K562 (cell line): ENCODE results near the gene VSTM1. TPM values are rescaled to one million over a fixed set of nuclear protein-coding genes. Genes with fewer than 3 reads are reported as not detected.

Source experiments
- ATAC-seq: fragments of 200-7000 bp; cut with Tn5 transposase; 3 replicates; pipeline ENCODE4 v1.9.1; 2020; ENCODE audit warnings: moderate library complexity
- BruUV-seq: library from RNA; stranded (reverse); fragments of 400-500 nt; replicated peaks from 2 replicates; lab custom pipeline; 2021; lab: Mats Ljungman, UMichigan
- CTCF ChIA-PET: fragments of 300-600 bp; formaldehyde crosslinking; extraction: SDS; loops from one replicate; lab custom pipeline; 2021; ENCODE audit warnings: low intra/inter-chr PET ratio; lab: Yijun Ruan, JAX
- POLR2A ChIA-PET: fragments of 300-600, 350-650 bp; sonication (Branson Sonifier 250); formaldehyde crosslinking; extraction: SDS; loops from one replicate; lab custom pipeline; 2021; ENCODE audit warnings: antibody characterized with exemption, inconsistent platforms; lab: Yijun Ruan, JAX
- DNase-seq, 4 experiments: peaks; one replicate each; pipeline versions ENCODE4 v3.0.0 to v3.0.0-alpha.2; 2011 to 2018; ENCODE audit warnings: low spot score in 3 of 4, mixed read lengths in 3 of 4; ENCODE audit errors: extremely low read depth in 1 of 4
- FAIRE-seq: peaks from 2 replicates; lab custom pipeline; 2011; peaks lifted over from hg19 to GRCh38; lab: Jason Lieb, UNC
- H2AFZ ChIP-seq: 2 replicates; pipeline ENCODE4 v1.6.0; 2011; ENCODE audit warnings: low read depth, low read length, control low read depth, inconsistent platforms
- H3K27ac ChIP-seq: fragments of 200-600 bp; 3 replicates; pipeline ENCODE4 v1.8.0; 2011; ENCODE audit warnings: low read depth, mild to moderate bottlenecking, control low read depth, inconsistent platforms, low read length, moderate library complexity, mixed read lengths; ENCODE audit errors: extremely low read depth
- H3K27me3 ChIP-seq, 2 experiments: fragments of 300-600 bp in 1 of 2; 2 replicates in 1 of 2; 3 replicates in 1 of 2; pipeline versions ENCODE4 v1.6.0 to v1.8.0; 2011; ENCODE audit warnings: inconsistent platforms in 2 of 2, low read length in 2 of 2, mild to moderate bottlenecking in 1 of 2, mixed read lengths in 1 of 2, moderate library complexity in 1 of 2; ENCODE audit not compliant: control insufficient read depth in 2 of 2, insufficient read depth in 2 of 2
- H3K36me3 ChIP-seq: fragments of 300-600 bp; 3 replicates; pipeline ENCODE4 v1.8.0; 2011; ENCODE audit warnings: mild to moderate bottlenecking, low read length, inconsistent platforms; ENCODE audit not compliant: control insufficient read depth, insufficient read depth
- H3K4me1 ChIP-seq, 2 experiments: fragments of 200-600 bp in 1 of 2; replicated peaks in 1 of 2; 2 replicates in 1 of 2; 3 replicates in 1 of 2; pipeline versions ENCODE4 v1.5.1 to v1.8.0; 2011; ENCODE audit warnings: inconsistent platforms in 2 of 2, low read length in 2 of 2, mild to moderate bottlenecking in 1 of 2, mixed read lengths in 1 of 2, moderate library complexity in 1 of 2; ENCODE audit not compliant: control insufficient read depth in 2 of 2, insufficient read depth in 2 of 2
- H3K4me2 ChIP-seq: 2 replicates; pipeline ENCODE4 v1.6.1; 2011; ENCODE audit warnings: low read length, control low read depth, inconsistent platforms, mixed read lengths; ENCODE audit not compliant: insufficient read depth
- H3K4me3 ChIP-seq: fragments of 200-600 bp; sonication (generic), shearing (Covaris generic); 2 replicates; pipeline ENCODE4 v1.5.1; 2016; ENCODE audit warnings: control low read depth, inconsistent platforms
- H3K79me2 ChIP-seq: fragments of 200-600 bp; 3 replicates; pipeline ENCODE4 v1.8.0; 2011; ENCODE audit warnings: low read length, inconsistent platforms; ENCODE audit not compliant: control insufficient read depth, insufficient read depth
- H3K9ac ChIP-seq, 2 experiments: 2 replicates each; pipeline versions ENCODE4 v1.6.0 to v1.6.1; 2011; ENCODE audit warnings: low read depth in 2 of 2, low read length in 2 of 2, control low read depth in 1 of 2, inconsistent platforms in 1 of 2, mild to moderate bottlenecking in 1 of 2, mixed read lengths in 1 of 2; ENCODE audit not compliant: insufficient read depth in 1 of 2
- H3K9me1 ChIP-seq: one replicate; pipeline ENCODE4 v1.6.0; 2011; ENCODE audit warnings: inconsistent platforms, mild to moderate bottlenecking, low read length, moderate library complexity; ENCODE audit not compliant: control insufficient read depth, insufficient read depth
- H3K9me3 ChIP-seq: replicated peaks from 2 replicates; pipeline ENCODE4 v1.5.1; 2011; ENCODE audit warnings: low read depth, low read length, inconsistent platforms; ENCODE audit not compliant: control insufficient read depth, insufficient read depth
- H4K20me1 ChIP-seq: replicated peaks from 2 replicates; pipeline ENCODE4 v1.6.1; 2011; ENCODE audit warnings: low read length, inconsistent platforms, mixed read lengths; ENCODE audit not compliant: control insufficient read depth, insufficient read depth
- EZH2 ChIP-seq: IDR thresholded peaks from 2 replicates; pipeline ENCODE4 v1.6.1; 2012; ENCODE audit warnings: low read depth, mild to moderate bottlenecking, inconsistent platforms, low read length, borderline replicate concordance
- GTF2F1 ChIP-seq: IDR thresholded peaks from 2 replicates; pipeline ENCODE4 v1.6.1; 2011; ENCODE audit warnings: low read depth, low read length, improper control_type of control experiment
- ID3 ChIP-seq, 2 experiments: fragments of 250-450 bp in 1 of 2; fragments of 450-650 bp in 1 of 2; sonication (Bioruptor Pico) in 1 of 2; IDR thresholded peaks; 2 replicates each; pipeline versions ENCODE4 v1.6.1 to v1.8.0; 2016 to 2021; ENCODE audit warnings: mild to moderate bottlenecking in 2 of 2, moderate library complexity in 2 of 2, missing compliant biosample characterization in 1 of 2, missing genetic modification characterization in 1 of 2
- IRF1 ChIP-seq: sonication (generic); formaldehyde crosslinking; IDR thresholded peaks from 2 replicates; pipeline ENCODE4 v1.8.0; 2022; ENCODE audit warnings: missing genetic modification reagents, mild to moderate bottlenecking, borderline replicate concordance
- PML ChIP-seq: IDR thresholded peaks from 2 replicates; pipeline ENCODE4 v1.6.1; 2012; ENCODE audit warnings: low read length, inconsistent platforms
- RBBP5 ChIP-seq: fragments of 200-600 bp; sonication (generic); IDR thresholded peaks from 2 replicates; pipeline ENCODE4 v1.6.1; 2012; ENCODE audit warnings: borderline replicate concordance, mild to moderate bottlenecking, low read length, control low read depth, inconsistent platforms; ENCODE audit not compliant: insufficient read depth, poor library complexity, severe bottlenecking
- SLC30A9 ChIP-seq: fragments of 250-450 bp; sonication (Bioruptor Pico); IDR thresholded peaks from 2 replicates; pipeline ENCODE4 v1.8.0; 2022; ENCODE audit warnings: mild to moderate bottlenecking, moderate library complexity
- ZNF75A ChIP-seq: fragments of 450-650 bp; formaldehyde crosslinking; IDR thresholded peaks from 2 replicates; pipeline ENCODE4 v1.4.0; 2020; ENCODE audit warnings: mild to moderate bottlenecking
- ZSCAN32 ChIP-seq: fragments of 450-650 bp; formaldehyde crosslinking; IDR thresholded peaks from 2 replicates; pipeline ENCODE4 v1.4.0; 2020; ENCODE audit warnings: mild to moderate bottlenecking, moderate library complexity
- WGBS: fragments of 100-300 bp; shearing (Covaris generic); methylation state at CpG from one replicate; pipeline ENCODE4 v1.1.6; 2016; ENCODE audit warnings: low coverage, mixed read lengths; ENCODE audit not compliant: insufficient coverage; ENCODE audit errors: missing lambda C conversion rate; 5-methylcytosine and 5-hydroxymethylcytosine counted together
- in situ Hi-C: fragments of 300-500 bp; cut with MboI; formaldehyde crosslinking; loops from 4 replicates; pipeline ENCODE4 v1.15.0; 2018; ENCODE audit warnings: inconsistent platforms, mixed read lengths
- intact Hi-C: fragments of 100-400 bp; cut with micrococcal nuclease; formaldehyde crosslinking; loops from 2 replicates; pipeline ENCODE4 v1.14.2; 2022
- polyA plus RNA-seq, 8 experiments: library from polyadenylated mRNA; depleted of rRNA in 4 of 8; stranded (reverse) in 5 of 8; unstranded in 3 of 8; fragments of >200 nt; fragmentation: Nextera tagmentation in 2 of 8; fragmentation: Illumina TruSeq in 1 of 8; extraction: Ambion mirVana in 2 of 8; extraction: Trizol in 1 of 8; gene quantifications; 2 replicates each; pipeline versions ENCODE4 v1.2.1 to v1.2.3, GENCODE V29; 2011 to 2014; ENCODE audit warnings: inconsistent platforms in 1 of 8, missing spikeins in 1 of 8
- total RNA-seq, 7 experiments: library from RNA; depleted of rRNA in 6 of 7; stranded (reverse); fragments of >200 nt in 6 of 7; fragmentation: Illumina TruSeq in 2 of 7; extraction: Trizol in 2 of 7; gene quantifications; 2 replicates each; pipeline versions ENCODE4 v1.2.1 to v1.2.3, GENCODE V29; 2011 to 2021; ENCODE audit warnings: low replicate concordance in 1 of 7
- TF ChIP-seq, protein P1 (sequence below): fragments of 200-800 bp; sonication (Bioruptor generic); IDR thresholded peaks from 2 replicates; pipeline ENCODE4 v1.6.1; 2016; ENCODE audit warnings: missing genetic modification characterization, missing compliant biosample characterization
- TF ChIP-seq, protein P2 (sequence below): fragments of 250-450 bp; sonication (Bioruptor Pico); IDR thresholded peaks from 2 replicates; pipeline ENCODE4 v1.8.0; 2021; ENCODE audit warnings: borderline replicate concordance, mild to moderate bottlenecking, moderate library complexity; ENCODE audit not compliant: poor library complexity, severe bottlenecking

VSTM1 gene
- total and polyA plus RNA-seq, 9 of the 15 experiments (the other 6 are each of a cell fraction or from before 2014, with no cell fraction given): not detected

DNA sequence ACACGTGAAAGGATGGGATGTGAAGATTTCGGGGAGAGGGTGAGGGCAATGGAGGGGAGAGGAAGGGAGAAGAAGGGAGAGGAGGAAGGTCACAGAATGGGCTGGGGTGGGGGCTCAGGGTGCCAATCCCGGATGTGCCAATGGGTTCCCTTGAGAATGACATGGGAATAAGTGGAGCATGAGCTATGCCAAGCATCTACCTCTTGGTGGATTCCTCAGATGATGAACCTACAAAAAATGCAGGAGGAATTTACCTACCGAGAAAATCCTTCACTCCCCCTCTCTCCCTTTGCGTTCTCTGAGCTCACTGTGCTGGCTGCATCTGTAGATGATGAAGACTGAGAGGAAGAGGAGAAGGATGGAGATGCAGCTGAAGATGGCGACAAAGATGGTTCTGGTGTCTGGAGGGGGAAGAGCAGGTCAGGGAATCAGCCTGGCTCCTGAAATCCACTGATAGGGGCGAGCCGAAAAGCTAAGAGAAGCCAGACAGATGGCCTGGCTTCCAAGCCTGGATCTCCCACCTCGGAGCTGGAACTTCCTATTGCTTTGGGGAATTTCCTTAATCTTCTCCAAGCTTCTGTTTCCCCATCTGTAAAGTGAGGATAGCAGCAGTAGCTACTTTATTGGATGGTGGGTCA, 21.6 kb downstream of the VSTM1 start:
- H3K9me3 ChIP-seq: no peaks in the 10 kb centered on the region
- H3K4me3 ChIP-seq: no peak overlapping the region
- ATAC-seq (no peak), DNase-seq (peak in 3 of 4 experiments; percentile 1 to 2 (median 1)), FAIRE-seq (no peak)
- peaks cover 12 to 33% of the 10 kb centered on the region in 2 experiments; a peak in 4 of 5 replicates for H3K27me3 ChIP-seq
- no peaks in the 10 kb centered on the region; a peak in 1 of 5 replicates for H3K4me1 ChIP-seq
- no peaks in the 10 kb centered on the region for H4K20me1 ChIP-seq
- 2% methylated on average over 9 of the region's 9 CpGs for WGBS
- no peak overlapping the region for H3K27ac ChIP-seq
- no peaks in the 10 kb centered on the region for H3K36me3 ChIP-seq
- intact Hi-C loops: no loop called here
- CTCF ChIA-PET: interaction anchor here (0.6 kb wide), 1 partner anchor 308 kb away, joined by 3 read pairs; no protein-coding TSS in a partner anchor
- POLR2A ChIA-PET: interaction anchor here (1.0 kb wide), 1 partner anchor 37 kb away, joined by 3 read pairs; no protein-coding TSS in a partner anchor
- H2AFZ ChIP-seq: no peak overlapping the region
- BruUV-seq: no TSS peak
- in situ Hi-C loops: no loop called here
- H3K9me1 ChIP-seq: no peaks in the 10 kb centered on the region
- H3K4me2 ChIP-seq: no peak overlapping the region
- no peaks in the 10 kb centered on the region for H3K79me2 ChIP-seq
- no peak overlapping the region for H3K9ac ChIP-seq
- TF ChIP-seq ZSCAN32 (CRISPR knock-in tag) (no peak), ZNF75A (CRISPR knock-in tag) (no peak), IRF1 (CRISPR knock-in tag) (no peak), PML (no peak), EZH2 (no peak), ID3 (CRISPR knock-in tag; IDR thresholded peaks at IDR 0.05) (no peak), ID3 (tag; IDR thresholded peaks at IDR 0.05) (no peak), SLC30A9 (CRISPR knock-in tag) (no peak), GTF2F1 (no peak), RBBP5 (no peak)
- TF ChIP-seq, protein P1, sequence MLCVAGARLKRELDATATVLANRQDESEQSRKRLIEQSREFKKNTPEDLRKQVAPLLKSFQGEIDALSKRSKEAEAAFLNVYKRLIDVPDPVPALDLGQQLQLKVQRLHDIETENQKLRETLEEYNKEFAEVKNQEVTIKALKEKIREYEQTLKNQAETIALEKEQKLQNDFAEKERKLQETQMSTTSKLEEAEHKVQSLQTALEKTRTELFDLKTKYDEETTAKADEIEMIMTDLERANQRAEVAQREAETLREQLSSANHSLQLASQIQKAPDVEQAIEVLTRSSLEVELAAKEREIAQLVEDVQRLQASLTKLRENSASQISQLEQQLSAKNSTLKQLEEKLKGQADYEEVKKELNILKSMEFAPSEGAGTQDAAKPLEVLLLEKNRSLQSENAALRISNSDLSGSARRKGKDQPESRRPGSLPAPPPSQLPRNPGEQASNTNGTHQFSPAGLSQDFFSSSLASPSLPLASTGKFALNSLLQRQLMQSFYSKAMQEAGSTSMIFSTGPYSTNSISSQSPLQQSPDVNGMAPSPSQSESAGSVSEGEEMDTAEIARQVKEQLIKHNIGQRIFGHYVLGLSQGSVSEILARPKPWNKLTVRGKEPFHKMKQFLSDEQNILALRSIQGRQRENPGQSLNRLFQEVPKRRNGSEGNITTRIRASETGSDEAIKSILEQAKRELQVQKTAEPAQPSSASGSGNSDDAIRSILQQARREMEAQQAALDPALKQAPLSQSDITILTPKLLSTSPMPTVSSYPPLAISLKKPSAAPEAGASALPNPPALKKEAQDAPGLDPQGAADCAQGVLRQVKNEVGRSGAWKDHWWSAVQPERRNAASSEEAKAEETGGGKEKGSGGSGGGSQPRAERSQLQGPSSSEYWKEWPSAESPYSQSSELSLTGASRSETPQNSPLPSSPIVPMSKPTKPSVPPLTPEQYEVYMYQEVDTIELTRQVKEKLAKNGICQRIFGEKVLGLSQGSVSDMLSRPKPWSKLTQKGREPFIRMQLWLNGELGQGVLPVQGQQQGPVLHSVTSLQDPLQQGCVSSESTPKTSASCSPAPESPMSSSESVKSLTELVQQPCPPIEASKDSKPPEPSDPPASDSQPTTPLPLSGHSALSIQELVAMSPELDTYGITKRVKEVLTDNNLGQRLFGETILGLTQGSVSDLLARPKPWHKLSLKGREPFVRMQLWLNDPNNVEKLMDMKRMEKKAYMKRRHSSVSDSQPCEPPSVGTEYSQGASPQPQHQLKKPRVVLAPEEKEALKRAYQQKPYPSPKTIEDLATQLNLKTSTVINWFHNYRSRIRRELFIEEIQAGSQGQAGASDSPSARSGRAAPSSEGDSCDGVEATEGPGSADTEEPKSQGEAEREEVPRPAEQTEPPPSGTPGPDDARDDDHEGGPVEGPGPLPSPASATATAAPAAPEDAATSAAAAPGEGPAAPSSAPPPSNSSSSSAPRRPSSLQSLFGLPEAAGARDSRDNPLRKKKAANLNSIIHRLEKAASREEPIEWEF (CRISPR knock-in tag): no peak
- TF ChIP-seq, protein P2, sequence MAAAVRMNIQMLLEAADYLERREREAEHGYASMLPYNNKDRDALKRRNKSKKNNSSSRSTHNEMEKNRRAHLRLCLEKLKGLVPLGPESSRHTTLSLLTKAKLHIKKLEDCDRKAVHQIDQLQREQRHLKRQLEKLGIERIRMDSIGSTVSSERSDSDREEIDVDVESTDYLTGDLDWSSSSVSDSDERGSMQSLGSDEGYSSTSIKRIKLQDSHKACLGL (CRISPR knock-in tag): no peak
